Placental pericyte (primary cell): Measurements from ENCODE around the gene PRKCG. TPM values are rescaled to one million over a fixed set of nuclear protein-coding genes. Genes with fewer than 3 reads are reported as not detected.

Source experiments
- total RNA-seq: library from RNA; depleted of rRNA; stranded (reverse); fragments of >200 nt; gene quantifications from 2 replicates; pipeline ENCODE4 v1.2.3, GENCODE V29; 2012

Gene PRKCG
- 0.14 TPM in 1 of 2 replicates, not detected in the other for total RNA-seq

GRCh38 chr19:53881482-53882390, at the start of gene PRKCG:
PRKCG (plus strand) TSS chr19:53882197; CDS start chr19:53882495, 298 bp downstream.

GRCh38 chr19:53867225-53868090, 14.5 kb upstream of the PRKCG start, which contains the start of gene MYADM:
MYADM (plus strand) TSS chr19:53867883; CDS start chr19:53873530, 5,647 bp downstream.

GRCh38 chr19:53908935-53909415, 27.0 kb downstream of the PRKCG start, which contains the start of gene CACNG7:
CACNG7 (plus strand) TSS chr19:53909278; CDS start chr19:53912832, 3,554 bp downstream.

Other genes starting within 250 kb of the PRKCG start
- not detected in 2 replicates for gene NLRP12, start 57.9 kb upstream of the PRKCG start, total RNA-seq
- gene MYADM, start 14.3 kb upstream of the PRKCG start, total RNA-seq: 36.5 and 94.9 TPM in 2 replicates
- gene CACNG7, start 27.1 kb downstream of the PRKCG start, total RNA-seq: 4.4 and 4.7 TPM in 2 replicates
- gene CACNG8, start 80.7 kb downstream of the PRKCG start, total RNA-seq: 0.43 and 0.66 TPM in 2 replicates
- 3.7 and 4.0 TPM in 2 replicates for gene CACNG6, start 109.4 kb downstream of the PRKCG start, total RNA-seq
- not detected in 2 replicates for gene VSTM1, start 181.7 kb downstream of the PRKCG start, total RNA-seq
- not detected in 2 replicates for gene TARM1, start 199.2 kb downstream of the PRKCG start, total RNA-seq
- 0.86 and 2.8 TPM in 2 replicates for gene OSCAR, start 218.6 kb downstream of the PRKCG start, total RNA-seq
- gene NDUFA3, start 220.7 kb downstream of the PRKCG start, total RNA-seq: 7.0 and 12.9 TPM in 2 replicates
- gene TFPT, start 233.5 kb downstream of the PRKCG start, total RNA-seq: 15.2 and 21.9 TPM in 2 replicates
- 53.8 and 69.1 TPM in 2 replicates for gene PRPF31, start 233.6 kb downstream of the PRKCG start, total RNA-seq